Measurements from ENCODE around the gene OR7A5. TPM values are rescaled to one million over a fixed set of nuclear protein-coding genes. Genes with fewer than 3 reads are reported as not detected.

The OR7A5 gene
- total and polyA plus RNA-seq, 2 of the 8 experiments (the other 6 are each of a cell fraction or from before 2014, with no cell fraction given): not detected

GRCh38 chr19:14795078-14795721 lies 39.8 kb downstream of the OR7A5 start:
- Histone ChIP-seq H3K79me2 (ENCODE audit: control insufficient read depth in 1 of 2, insufficient read depth in 2 of 2, low read length in 2 of 2) (no peaks in the 10 kb centered on the region), H3K79me1 (ENCODE audit: low read depth, low read length) (no peaks in the 10 kb centered on the region), H4K91ac (replicated peaks; ENCODE audit: insufficient read length, low read length) (no peak overlapping the region), H4K8ac (ENCODE audit: extremely low read depth, insufficient read depth, low read length) (no peak overlapping the region), H2BK20ac (ENCODE audit: low read length) (no peak overlapping the region), H3K4me1 (replicated peaks in 1 of 4; ENCODE audit: control insufficient read depth in 3 of 4, insufficient read depth in 4 of 4, low read length in 3 of 4) (no peaks in the 10 kb centered on the region), H2AFZ (ENCODE audit: low read length) (no peak overlapping the region), H3K9ac (replicated peaks in 1 of 4; ENCODE audit: extremely low read depth in 1 of 4, low read depth in 3 of 4, low read length in 3 of 4) (no peak overlapping the region), H2BK5ac (ENCODE audit: low read depth, low read length) (no peak overlapping the region), H3K9me3 (ENCODE audit: insufficient read depth in 2 of 2, low read depth in 1 of 2, low read length in 1 of 2) (peaks cover 0 to 2% of the 10 kb centered on the region in 2 experiments; a peak in 1 of 4 replicates), H3K4ac (replicated peaks; ENCODE audit: insufficient read length, low read depth, low read length) (no peak overlapping the region), H3K56ac (replicated peaks; ENCODE audit: insufficient read length, low read depth, low read length) (no peak overlapping the region), H2BK12ac (ENCODE audit: low read depth, low read length) (no peak overlapping the region), H2AK5ac (ENCODE audit: low read depth, low read length) (no peak overlapping the region), H3K18ac (ENCODE audit: extremely low read depth, low read length) (no peak overlapping the region), H3K23ac (ENCODE audit: insufficient read length) (no peak overlapping the region), H3K36me3 (ENCODE audit: control insufficient read depth in 2 of 4, insufficient read depth in 4 of 4, low read length in 3 of 4) (no peaks in the 10 kb centered on the region), H2BK15ac (ENCODE audit: low read length) (no peak overlapping the region), H3K23me2 (ENCODE audit: low read depth, low read length) (no peaks in the 10 kb centered on the region), H3K14ac (ENCODE audit: insufficient read length) (no peak overlapping the region), H2BK120ac (replicated peaks; ENCODE audit: low read depth, low read length) (no peak overlapping the region), H3K4me2 (ENCODE audit: insufficient read depth in 1 of 2, low read depth in 2 of 2, low read length in 2 of 2) (no peak overlapping the region), H3K4me3 (ENCODE audit: extremely low read depth in 1 of 4, insufficient read depth in 2 of 4, low read depth in 3 of 4, low read length in 4 of 4) (no peak overlapping the region), H4K5ac (ENCODE audit: insufficient read length, low read depth, low read length) (no peak overlapping the region), H4K20me1 (replicated peaks in 1 of 2; ENCODE audit: control insufficient read depth in 1 of 2, insufficient read depth in 2 of 2, low read length in 2 of 2) (no peaks in the 10 kb centered on the region), H3K27ac (ENCODE audit: low read depth, low read length) (no peak overlapping the region), H3K27me3 (replicated peaks in 1 of 4; ENCODE audit: control insufficient read depth in 3 of 4, extremely low read depth in 1 of 4, insufficient read depth in 3 of 4, low read length in 3 of 4) (no peaks in the 10 kb centered on the region)
- 83% methylated on average over 5 of the region's 5 CpGs; no CpG with 5 or more reads in 1 of the 2 experiments for WGBS, 2 experiments (ENCODE audit: extremely low coverage in 1 of 2, insufficient coverage in 1 of 2, insufficient read length in 1 of 2, insufficient replicate concordance in 2 of 2, low coverage in 1 of 2, low lambda C conversion rate in 2 of 2, missing lambda C conversion rate in 1 of 2)
- ChIA-PET CTCF (ENCODE audit: partially characterized antibody) (interaction anchor here (1.9 kb wide), 1 partner anchor 9 kb away, joined by 8 read pairs; no protein-coding TSS in a partner anchor), POLR2A (ENCODE audit: partially characterized antibody) (no interaction called here)
- FAIRE-seq (no peak), DNase-seq (ENCODE audit: low read depth in 1 of 2, low spot score in 2 of 2) (no peak)
- TF ChIP-seq BACH1 (IDR thresholded peaks at IDR 0.05; ENCODE audit: low read length) (peak; percentile 45; the same call in 1 of the 2 replicates), POU5F1 (IDR thresholded peaks at IDR 0.05; ENCODE audit: low read depth, low read length) (no peak), SIX5 (IDR thresholded peaks at IDR 0.05; ENCODE audit: low read depth, low read length) (no peak), BRCA1 (IDR thresholded peaks at IDR 0.05; ENCODE audit: low read depth, low read length) (no peak), MAX (IDR thresholded peaks at IDR 0.05) (no peak), EZH2 (IDR thresholded peaks at IDR 0.05; ENCODE audit: low read depth, low read length, severe bottlenecking) (no peak), CBX8 (IDR thresholded peaks at IDR 0.05; ENCODE audit: borderline replicate concordance, low read depth, low read length) (no peak), TCF12 (IDR thresholded peaks at IDR 0.05; ENCODE audit: low read depth, low read length) (no peak), KDM1A (IDR thresholded peaks at IDR 0.05; ENCODE audit: borderline replicate concordance, low read length) (no peak), ATF3 (IDR thresholded peaks at IDR 0.05; ENCODE audit: insufficient read depth, low read depth, low read length) (no peak), JUND (IDR thresholded peaks at IDR 0.05; ENCODE audit: low read length) (no peak), SIN3A (conservative IDR thresholded peaks at IDR 0.05 in 1 of 2, IDR thresholded peaks at IDR 0.05 in 1 of 2; ENCODE audit: low read depth in 1 of 2, low read length in 2 of 2) (no peak), ASH2L (IDR thresholded peaks at IDR 0.05; ENCODE audit: low read length) (no peak)
